GM21528 (cell line): ENCODE measurements around the gene DNAJC27.

Source experiments
- ATAC-seq: cut with Tn5 transposase; IDR thresholded peaks from one replicate; pipeline ENCODE4 v1.9.1; 2021; ENCODE audit warnings: mild to moderate bottlenecking, moderate library complexity; ENCODE audit not compliant: unreplicated experiment, low FRiP score

Gene DNAJC27

DNA sequence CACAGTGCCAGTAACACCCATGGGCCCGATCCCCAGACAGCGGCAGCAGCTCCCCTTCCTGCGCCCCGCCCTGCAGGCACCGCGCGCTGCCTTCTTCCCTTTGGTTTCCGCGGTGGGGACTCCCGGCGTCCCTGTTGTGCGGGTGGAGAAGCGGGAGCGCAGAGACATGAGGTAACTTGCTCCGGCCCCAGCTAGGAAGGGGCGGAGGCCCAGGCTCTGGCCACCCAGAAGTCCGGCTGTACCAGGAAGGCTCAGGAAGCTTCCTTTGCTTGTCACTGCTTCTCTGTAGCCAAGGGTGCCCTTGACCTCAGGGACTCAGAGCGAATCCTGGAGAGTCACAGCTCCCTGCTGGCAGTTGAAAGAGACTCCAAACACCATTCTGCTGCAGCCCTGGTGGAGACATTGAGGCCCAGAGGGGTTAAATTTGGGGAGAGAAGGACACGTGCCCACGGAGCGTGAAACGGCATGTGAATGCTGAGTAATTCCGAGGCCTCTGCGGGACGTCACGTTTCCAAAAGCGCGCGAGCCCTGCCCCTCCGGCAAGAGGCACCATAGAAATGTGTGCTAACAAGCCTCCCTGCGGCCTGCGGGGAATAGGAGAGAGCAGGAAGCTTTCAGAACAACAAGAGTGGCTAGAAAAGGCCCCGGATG lies 45.0 kb downstream of the DNAJC27 start:
- no peak for ATAC-seq

DNA sequence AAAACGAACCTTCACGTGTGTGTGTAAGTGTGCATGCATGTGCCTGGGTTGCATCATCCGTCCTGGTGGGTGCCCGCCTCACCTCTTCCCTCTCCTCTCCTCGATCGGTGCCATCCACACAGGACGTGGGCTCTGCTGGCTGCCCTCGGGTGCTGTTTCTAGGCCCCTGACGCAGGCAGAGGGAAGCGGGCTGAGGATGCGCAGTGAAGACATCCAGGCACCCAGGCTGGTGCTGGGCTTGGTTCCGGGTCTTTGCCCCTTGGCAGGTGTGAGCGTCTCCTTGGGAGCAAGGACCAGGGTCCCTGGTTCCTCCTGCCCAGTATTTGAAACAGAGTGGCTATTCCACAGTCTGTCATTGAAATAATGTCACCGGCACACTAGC lies 45.5 kb downstream of the DNAJC27 start:
- ATAC-seq, result no peak

- ATAC-seq, result no peak
Observed at GRCh38 chr2:24925815-24926214, 45.9 kb downstream of the DNAJC27 start.

GRCh38 chr2:24924732-24925131 lies 47.0 kb downstream of the DNAJC27 start:
- ATAC-seq, result no peak

- no peak for ATAC-seq
Observed at GRCh38 chr2:24924266-24924665, 47.5 kb downstream of the DNAJC27 start.

- ATAC-seq, result no peak
Observed at GRCh38 chr2:24923106-24923505, 48.6 kb downstream of the DNAJC27 start.

GRCh38 chr2:24922556-24922955 lies 49.2 kb downstream of the DNAJC27 start:
- no peak for ATAC-seq

DNA sequence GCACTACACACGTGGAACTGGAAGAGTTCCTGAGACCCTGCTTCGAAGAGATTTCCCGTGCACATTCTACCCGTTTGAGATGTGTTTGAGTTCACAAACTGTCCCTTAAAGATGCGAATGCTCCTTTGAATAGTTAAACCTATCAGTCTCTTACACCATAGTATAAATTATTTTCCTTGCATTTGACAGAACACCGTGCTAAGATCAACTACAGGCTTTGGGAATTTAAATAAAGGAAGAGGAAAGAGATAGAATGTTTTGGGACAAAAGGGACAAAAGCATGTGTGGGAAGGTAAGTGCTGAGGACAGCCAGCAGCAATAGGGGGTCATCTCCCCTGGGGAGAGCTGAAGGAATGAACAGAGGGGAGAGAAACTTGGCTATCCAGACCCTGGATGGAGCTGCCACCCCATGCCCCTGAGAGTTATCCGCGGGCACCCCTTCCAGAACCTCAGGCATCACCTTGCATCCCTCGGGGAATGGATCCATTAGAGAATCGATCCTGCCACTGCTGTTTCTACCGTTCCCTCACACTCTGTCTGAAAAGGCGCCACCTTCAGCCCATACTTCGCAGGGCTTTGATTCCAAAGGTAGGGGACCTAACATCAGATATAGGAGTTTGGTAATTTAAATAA lies 50.8 kb downstream of the DNAJC27 start:
- ATAC-seq, result no peak

GRCh38 chr2:24920098-24920808 lies 51.5 kb downstream of the DNAJC27 start, which contains the start of gene ADCY3:
TSS of gene ADCY3 (minus strand) at chr2:24920237. CDS start at chr2:24918987, 1,250 bp downstream.
- peak; percentile 52 for ATAC-seq

DNA sequence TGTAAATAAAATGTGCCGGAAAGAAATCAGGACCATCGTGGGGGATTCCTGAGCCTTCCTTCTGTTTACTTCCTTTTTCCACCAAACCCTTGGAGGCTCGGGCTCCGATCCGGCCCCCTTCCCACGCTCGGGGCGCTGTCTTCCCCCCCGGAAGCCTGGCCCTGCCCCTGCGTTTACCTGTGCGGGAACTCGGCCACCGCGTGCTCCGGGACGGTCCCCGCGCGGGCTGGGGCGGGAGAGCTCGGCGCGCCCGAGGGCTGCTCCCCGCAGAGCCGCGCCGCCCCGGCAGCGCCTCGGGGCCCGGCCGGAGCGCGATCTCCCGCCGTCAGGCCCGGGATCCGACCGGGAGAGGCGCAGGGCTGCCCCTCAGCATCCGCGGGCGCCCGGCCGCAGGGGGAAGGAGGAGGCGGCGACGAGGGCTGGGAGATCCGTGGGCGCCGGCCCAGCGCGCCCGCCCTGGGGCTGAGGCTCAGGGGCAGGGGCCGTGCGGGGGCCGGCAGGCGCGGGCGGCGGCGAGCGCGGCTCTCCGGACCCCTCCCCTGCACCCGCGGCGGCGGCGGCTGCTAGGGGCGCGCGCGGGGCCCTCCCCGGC lies 52.2 kb downstream of the DNAJC27 start:
- peak; percentile 27 for ATAC-seq

DNA sequence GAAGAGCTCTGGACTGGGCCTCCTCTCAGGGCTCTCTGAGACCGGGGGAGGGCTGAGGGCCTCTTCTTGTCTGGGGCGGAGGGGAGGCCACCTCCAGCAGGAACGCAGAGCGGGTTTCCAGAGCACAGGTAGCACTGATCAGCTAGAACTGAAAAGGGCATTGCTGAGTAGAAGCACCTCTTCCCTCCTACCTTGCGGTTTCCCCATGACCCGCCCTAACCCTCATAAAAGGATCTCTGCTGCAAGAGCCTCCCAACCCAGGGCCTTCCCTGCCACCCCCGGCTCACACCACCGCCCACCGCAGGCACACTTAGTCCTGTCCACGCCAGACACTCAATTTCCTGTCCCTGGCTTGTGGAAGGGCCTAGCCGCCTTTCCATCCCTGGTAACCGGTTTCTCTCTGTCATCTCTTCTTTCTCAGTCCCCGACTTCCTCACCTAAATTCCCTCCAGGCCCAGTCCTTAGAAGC lies 52.7 kb downstream of the DNAJC27 start:
- peak; percentile 5 for ATAC-seq

- no peak for ATAC-seq
Observed at GRCh38 chr2:24918326-24919036, 53.3 kb downstream of the DNAJC27 start.

DNA sequence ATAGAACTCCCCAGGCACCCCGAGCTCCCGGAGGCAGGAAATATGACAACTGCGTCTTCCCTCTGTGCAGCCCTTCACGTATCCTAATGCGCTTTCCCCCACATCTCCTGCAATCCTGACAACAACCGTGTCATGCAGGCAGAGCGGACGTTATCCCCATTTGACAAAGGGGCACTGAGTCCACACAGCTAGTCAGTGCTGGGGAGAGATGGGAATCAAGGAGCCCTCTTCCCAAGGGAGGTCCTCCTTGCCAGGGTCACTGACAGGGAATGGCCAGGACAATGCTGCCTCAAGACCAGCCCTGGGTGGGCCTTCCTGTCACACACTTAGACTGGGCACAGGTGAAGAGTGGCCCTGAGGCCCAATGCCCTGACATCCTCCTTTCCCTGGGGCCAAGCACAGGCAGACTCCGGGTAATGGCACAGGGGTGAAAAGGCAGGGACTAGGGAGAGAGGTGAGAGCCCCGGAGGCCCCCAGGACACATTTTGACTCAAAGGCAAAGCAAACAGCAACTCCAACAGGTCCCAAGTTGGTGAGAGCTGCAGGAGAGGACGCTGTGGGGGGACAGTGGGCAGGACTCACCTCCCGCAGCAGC lies 53.9 kb downstream of the DNAJC27 start:
- ATAC-seq, result no peak

DNA sequence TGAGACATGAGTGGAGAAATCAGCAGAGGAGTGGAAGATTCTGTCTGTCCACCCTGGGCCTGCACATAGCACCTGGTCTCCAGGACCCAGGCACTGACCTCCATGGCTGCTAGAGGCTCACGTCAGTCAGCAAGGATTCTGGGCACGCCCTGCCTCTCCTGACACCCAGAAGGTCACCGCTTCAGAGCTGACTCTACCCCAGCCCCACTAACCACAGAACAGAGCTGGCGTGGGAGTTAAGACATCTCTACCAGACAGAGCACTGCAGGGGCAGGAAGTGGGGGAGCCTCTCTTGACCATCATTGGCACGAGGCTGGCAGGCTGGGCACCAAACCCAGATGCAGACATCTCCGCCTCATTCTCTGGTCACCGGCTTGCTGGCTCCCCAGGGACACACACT lies 54.7 kb downstream of the DNAJC27 start:
- no peak for ATAC-seq

DNA sequence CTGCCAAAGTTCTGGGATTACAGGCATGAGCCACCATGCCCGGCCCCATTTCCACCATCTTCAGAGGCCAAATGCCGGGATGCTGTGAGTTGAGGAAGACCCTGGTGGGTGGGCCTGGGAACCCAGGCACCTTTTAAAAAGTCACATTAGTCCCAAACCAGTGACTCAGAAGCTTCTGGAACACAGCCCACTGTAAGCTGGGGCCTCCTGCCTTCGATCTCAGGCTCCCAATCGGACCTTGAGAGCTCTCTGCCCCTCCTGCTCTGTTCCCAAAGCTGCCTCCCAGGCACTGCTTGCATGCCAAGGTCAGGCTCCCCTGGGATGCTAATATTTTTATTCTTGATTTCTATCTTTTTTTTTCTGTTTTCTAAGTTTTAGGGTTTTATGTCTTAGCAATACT lies 56.0 kb downstream of the DNAJC27 start:
- no peak for ATAC-seq

DNA sequence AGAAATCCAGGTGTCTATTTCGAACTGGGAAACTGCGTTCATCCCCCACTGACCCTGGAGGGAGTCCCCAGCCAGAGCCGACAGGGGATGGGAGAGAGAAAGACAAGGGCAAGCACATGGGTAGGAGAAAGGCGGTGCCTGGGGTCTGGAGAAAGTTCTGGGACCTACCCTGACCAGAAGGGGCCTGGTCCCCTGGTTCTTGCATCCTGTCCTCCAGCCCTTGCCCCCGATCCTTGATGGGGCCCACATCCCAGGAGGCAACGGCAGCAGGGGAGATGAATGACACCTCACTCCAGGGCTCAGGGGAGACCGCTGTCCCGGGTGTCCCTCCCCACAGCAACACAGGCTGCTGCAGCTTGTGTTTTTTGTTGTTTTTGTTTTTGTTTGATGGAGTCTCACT lies 56.6 kb downstream of the DNAJC27 start:
- no peak for ATAC-seq

- ATAC-seq, result no peak
Observed at GRCh38 chr2:24914713-24915112, 57.0 kb downstream of the DNAJC27 start.

DNA sequence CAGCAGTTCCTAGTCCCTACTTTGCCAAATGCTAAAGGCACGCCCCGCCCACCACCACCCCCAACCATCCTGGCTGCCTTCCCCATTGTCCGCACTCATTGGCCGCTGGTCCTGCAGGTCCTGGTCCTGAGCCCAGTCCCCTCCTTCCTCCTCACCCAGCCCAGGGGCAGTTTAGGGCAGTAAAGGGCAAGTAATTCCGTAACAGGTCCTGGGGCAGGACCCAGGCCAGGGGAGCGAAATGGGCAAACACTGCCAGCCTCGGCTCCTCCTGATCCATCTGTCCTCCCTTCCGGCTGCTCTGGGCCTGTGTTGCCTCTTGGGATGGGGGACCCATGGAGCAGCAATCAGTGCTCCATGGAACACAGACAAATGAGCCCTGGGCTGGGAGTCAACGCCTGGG lies 57.8 kb downstream of the DNAJC27 start:
- ATAC-seq, result no peak

DNA sequence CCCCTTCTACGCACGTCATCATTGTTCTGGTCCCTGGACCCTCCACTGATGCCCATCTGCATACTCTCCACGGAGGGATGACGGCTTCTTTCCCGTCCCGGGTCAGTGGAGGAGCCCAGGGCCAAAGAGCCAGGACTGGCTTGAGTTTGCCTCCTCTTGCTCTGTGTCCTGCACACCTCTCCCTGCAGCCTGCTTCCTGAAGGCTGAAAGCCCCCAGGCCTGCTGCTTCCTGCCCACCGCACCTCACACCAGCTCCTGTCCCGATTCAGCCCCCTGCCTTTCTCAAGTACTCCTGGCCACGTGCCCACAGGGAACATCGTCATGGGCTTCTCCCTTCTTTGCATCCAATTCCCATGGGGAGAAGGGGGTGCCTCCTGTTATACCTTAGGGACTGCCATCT lies 58.8 kb downstream of the DNAJC27 start:
- no peak for ATAC-seq

GRCh38 chr2:24912523-24912922 lies 59.2 kb downstream of the DNAJC27 start:
- no peak for ATAC-seq
